GM18520 (cell line): ENCODE measurements around the gene COL5A1.

Experiments used
- ATAC-seq: cut with Tn5 transposase; IDR thresholded peaks from one replicate; pipeline ENCODE4 v1.9.1; 2021; ENCODE audit not compliant: unreplicated experiment

Gene COL5A1

GRCh38 chr9:134809826-134810225 is 168.2 kb downstream of the COL5A1 start:
- no peak for ATAC-seq

- no peak for ATAC-seq
These were observed 169.6 kb downstream of the COL5A1 start for GRCh38 chr9:134811079-134811672.

- no peak for ATAC-seq
These were observed 170.2 kb downstream of the COL5A1 start for GRCh38 chr9:134811673-134812342.

- ATAC-seq = no peak
These were observed 170.7 kb downstream of the COL5A1 start for GRCh38 chr9:134812343-134812673.

GRCh38 chr9:134813841-134814240 is 172.2 kb downstream of the COL5A1 start:
- no peak for ATAC-seq

- ATAC-seq = no peak
These were observed 173.1 kb downstream of the COL5A1 start for GRCh38 chr9:134814598-134815215.

- ATAC-seq = no peak
These were observed 174.0 kb downstream of the COL5A1 start for GRCh38 chr9:134815435-134816214.

GRCh38 chr9:134816264-134816663 is 174.7 kb downstream of the COL5A1 start:
- ATAC-seq = no peak

- no peak for ATAC-seq
These were observed 176.5 kb downstream of the COL5A1 start for GRCh38 chr9:134818000-134818568.

GRCh38 chr9:134818591-134818990 is 177.0 kb downstream of the COL5A1 start:
- ATAC-seq = no peak

GRCh38 chr9:134820901-134821300 is 179.3 kb downstream of the COL5A1 start:
- no peak for ATAC-seq

- ATAC-seq = no peak
These were observed 180.9 kb downstream of the COL5A1 start for GRCh38 chr9:134822541-134822940.

GRCh38 chr9:134823623-134824022 is 182.0 kb downstream of the COL5A1 start:
- no peak for ATAC-seq

- no peak for ATAC-seq
These were observed 183.0 kb downstream of the COL5A1 start for GRCh38 chr9:134824583-134824982.

- no peak for ATAC-seq
These were observed 183.4 kb downstream of the COL5A1 start for GRCh38 chr9:134825025-134825424.

GRCh38 chr9:134826336-134827285 is 185.0 kb downstream of the COL5A1 start:
- ATAC-seq = no peak

- ATAC-seq = no peak
These were observed 186.0 kb downstream of the COL5A1 start for GRCh38 chr9:134827559-134827958.

GRCh38 chr9:134827993-134828392 is 186.4 kb downstream of the COL5A1 start:
- ATAC-seq = no peak

- ATAC-seq = no peak
These were observed 187.3 kb downstream of the COL5A1 start for GRCh38 chr9:134828892-134829291.

GRCh38 chr9:134829356-134829937 is 187.8 kb downstream of the COL5A1 start:
- no peak for ATAC-seq
